HG03103 (cell line): ENCODE results near the gene LRP2.
"Not testable (repeated sequence)": the region's sequence is repeated elsewhere in the genome, so short reads cannot be mapped to it uniquely, and the experiment has no call there.

Experiments used
- ATAC-seq: cut with Tn5 transposase; IDR thresholded peaks from one replicate; pipeline ENCODE4 v1.9.1; 2021; ENCODE audit warnings: low read depth; ENCODE audit not compliant: unreplicated experiment

The LRP2 gene

DNA sequence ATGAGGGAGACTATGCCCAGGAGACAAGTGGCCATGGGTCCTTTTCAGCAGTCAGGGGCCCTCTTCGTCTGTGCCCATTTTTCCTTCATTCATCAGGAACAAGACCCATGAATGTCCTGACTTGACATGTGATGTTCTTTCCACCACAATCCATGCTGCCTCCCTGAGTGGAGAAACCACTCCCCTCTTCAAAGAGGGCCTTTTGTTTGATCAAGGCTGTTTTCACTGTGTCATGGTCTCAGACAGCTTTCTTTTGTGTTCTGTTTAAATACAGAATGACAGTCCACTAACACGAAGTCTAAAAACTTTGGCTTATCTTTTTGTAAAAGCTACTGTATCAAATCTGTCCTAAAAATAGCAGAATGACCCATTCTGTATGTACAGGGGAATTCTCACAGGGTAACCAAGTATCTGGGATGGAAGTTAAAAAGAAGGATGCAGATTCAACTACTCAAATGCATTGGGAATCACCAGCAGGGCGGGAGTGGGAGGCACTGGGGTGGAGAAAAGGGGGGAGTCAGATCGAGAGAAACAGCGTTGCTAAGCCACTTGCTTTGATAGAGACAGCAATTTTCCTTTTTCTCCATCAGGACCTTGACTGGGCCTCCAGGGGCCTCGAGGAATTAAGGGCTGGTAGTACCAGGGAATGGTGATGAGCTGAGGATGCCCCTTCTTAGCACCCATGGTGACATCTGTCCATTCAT is 13.9 kb downstream of the LRP2 start:
- ATAC-seq: no peak

DNA sequence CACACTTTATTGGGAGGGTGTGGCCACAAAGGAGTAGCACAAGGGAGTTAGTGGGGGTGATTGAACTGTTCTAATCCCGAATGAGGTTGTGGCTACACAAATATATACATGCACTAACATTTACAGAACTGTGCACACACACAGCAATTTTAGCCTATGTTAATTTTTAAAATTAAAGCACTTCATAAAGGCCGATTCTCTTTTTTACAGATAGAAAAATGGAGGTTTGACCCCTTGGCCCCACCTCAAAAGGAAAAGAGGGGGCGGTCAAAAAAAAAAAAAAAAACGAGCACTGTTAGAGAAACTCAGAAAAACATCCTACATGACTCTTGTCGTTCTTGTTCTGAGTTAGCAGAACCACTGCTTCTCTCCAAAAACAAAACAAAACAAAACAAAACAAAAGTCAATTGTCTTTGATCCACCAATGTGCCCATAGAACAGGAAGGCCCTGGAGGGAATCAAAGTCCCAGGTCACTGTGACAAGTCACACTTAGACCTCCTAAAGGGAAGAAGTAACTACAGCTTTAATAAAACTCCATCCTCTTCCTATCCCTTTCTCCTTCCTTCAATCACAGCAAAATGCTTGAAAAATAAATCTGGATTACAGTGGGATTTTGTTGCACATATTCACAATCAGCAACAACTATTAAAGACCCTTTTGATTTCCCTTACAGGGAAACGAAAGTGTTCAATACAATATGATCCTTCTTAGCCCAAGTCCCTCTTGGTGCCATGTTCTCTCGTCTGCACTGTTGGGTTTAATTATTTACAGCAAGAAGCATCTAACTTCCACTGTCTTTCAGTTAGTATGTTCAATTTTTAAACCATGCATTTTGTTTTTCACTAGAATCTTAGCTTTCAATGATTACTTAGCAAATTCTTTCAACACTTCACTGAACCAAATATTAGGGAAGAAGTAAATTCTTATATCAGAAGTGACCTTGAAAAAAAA is 16.6 kb downstream of the LRP2 start:
- ATAC-seq: no peak

DNA sequence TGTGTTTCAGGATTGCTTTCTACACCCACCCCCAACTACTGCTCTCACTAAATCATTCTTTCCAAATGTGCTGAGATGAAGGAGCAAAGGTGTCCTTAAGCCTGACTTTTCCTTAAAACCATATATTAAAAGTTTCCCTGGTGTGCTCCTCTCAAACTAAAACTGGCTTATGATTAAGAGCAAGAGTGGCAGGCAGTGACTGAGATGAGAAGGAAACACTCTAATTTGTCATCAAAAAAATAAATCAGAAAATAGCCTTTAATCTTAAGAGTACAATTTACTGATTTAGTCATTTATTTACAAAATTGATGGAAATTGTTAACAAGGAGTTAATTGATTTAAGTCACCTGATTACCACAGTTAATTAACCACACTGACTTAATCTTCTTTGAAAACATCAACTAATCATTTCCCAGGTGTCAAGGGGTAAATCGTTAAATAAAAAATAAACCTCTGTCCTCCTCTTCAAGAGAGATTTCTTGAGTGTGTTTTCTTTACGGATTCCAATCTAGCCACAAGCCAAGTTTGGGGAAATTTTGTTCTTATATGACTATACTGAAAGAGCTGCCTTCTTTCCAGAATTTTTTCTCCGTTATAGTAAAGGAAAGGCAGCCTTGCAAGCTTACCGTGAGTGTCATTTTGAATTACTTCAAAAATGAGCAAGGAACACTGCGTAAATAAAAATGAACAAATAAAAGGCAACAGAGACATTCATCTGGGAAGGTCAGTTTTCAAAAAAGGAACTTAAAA is 17.4 kb downstream of the LRP2 start:
- ATAC-seq: no peak

DNA sequence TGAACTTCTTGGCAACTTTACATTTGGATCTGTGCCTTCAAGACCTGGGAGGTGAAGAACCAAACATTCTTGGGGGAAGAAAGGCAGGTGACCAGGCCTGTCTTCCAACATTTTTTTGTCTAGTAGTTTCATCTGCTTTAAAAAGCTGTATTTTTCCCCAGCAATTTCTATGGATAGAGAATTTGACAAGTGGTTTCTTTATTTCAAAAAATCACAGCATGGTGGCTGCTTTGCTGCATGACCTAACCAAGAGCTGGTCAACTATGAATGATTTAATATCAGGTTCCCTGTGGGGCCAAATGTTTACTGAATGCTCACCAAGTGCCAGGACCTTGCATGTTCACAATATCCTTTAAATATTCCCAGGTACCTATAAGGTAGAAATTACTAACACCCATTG is 19.1 kb downstream of the LRP2 start:
- no peak for ATAC-seq

DNA sequence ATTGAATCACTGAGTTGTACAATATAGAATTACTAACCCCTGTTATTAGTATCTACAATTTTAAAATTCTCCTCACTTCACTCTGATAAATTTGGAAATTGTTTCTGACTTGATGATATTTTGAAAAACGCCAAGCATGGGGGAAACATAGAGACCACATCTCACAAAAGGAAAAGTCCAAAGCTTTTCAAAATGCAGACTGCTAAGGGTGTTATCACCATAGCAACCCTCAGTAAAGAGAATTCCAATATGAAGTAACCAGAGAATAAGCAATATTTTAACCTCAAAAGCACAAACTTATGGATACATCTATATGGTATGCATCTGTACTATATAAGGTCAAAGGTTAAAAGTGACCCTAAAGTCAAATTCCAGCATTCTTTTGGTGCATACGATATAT is 22.7 kb downstream of the LRP2 start:
- no peak for ATAC-seq

DNA sequence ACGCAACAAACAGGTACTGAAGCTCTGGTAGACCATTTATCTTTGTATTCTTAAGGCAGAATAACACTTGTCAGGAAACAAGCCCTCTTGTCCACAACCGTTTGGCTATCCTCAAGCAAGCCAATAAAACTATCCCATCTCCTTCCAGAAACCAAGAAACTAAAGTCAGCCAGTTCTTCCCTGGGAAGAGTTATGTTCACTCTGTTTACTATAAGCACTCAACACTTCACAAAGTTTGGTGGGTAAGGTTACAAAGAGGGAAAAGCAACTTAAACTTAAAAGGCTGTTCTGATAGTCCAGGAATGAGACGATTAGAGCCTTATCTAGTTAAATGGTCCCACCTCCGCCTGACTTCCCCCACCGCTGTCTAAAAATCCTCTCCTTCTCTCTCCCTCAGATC is 25.6 kb downstream of the LRP2 start:
- ATAC-seq: no peak

DNA sequence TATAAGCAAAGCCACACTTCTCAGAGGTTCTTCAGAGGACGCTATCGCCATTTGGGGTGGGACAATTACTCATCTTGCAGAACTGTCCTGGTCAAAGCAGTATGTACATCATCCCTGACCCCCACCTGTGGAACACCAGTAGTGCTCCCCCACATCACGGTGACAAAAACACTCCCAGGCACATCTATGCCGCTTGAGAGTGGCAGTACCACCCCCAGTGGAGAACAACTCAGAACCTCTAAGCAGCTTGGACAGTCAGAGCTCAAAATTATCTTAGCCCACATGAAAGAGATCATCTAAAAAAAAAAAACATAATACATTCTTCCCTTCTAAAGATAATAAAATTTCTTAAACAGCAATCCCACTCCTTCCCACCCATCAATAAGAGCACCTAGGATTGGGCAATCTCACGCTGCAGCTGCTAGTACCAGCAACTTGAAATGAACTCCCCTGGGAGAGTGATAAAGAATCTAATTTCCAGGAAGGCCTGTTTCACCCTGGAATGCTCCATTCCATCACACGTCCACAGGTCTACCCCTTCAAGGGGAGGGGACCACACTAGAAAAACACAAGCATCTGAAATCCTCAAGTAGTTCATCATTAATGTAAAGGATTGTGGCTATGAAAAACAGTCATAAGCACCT is 31.7 kb downstream of the LRP2 start:
- ATAC-seq: no peak

DNA sequence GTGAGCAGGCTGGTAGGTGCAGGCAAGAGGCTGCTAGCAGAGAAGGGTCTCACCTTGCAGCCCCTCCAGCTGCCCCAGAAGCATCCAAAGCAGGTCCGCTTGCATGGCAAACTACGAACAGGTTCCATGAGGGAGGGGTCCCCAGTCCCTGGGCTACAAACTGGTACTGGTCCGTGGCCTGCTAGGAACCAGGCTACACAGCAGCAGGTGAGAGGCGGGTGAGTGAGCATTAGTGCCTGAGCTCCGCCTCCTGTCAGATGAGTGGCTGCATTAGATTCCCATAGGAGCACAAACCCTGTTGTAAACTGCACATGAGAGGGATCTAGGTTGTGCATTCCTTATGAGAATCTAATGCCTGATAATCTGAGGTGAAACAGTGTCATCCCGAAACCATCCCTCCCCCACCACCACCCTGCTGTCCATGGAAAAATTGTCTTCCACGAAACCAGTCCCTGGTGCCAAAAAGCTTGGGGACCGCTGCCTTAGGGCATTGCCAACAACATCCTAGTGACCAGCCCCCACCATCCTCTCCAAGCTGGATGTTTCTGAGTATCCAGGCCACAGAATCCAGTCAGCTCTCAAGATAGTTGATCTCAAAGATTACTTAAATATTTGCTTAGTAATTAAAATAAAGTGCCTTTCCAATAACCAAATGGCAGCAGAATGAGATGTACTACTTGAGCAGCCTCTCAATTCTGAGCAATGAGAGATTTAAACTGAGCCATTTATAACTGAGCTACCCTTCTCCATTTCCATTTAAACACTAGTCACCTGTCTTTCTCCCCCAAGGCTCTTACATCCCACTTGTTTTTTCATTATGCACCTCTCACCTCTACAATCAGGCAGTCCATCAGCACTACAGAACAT is 32.4 kb downstream of the LRP2 start:
- ATAC-seq: no peak

DNA sequence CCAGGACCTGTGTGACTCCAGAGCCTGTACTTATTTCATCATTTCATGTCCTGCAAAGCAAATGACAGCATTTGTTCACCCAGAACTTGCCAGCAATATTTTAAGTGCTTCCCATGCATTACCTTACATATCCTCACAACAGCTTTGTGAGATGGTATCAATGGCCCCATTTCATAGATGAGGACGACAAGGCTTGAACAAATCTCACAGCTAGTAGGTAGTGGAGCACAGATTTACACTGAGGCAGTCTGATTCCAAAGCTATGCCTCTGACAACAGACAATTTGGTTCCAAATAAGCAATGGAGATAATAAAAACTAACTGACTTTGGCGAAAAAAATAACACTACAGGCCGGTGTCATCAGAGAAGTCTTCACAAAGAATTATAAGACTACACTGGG is 33.5 kb downstream of the LRP2 start:
- no peak for ATAC-seq

DNA sequence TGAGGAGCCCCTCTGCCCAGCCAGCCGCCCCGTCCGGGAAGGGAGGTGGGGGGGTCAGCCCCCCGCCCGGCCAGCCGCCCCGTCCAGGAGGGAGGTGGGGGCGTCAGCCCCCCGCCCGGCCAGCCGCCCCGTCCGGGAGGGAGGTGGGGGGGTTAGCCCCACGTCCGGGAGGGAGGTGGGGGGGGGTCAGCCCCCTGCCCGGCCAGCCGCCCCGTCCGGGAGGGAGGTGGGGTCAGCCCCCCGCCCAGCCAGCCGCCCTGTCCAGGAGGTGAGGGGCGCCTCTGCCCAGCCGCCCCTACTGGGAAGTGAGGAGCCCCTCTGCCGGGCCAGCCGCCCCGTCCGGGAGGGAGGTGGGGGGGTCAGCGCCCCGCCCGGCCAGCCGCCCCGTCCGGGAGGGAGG is 34.5 kb downstream of the LRP2 start:
- not testable (repeated sequence) for ATAC-seq

DNA sequence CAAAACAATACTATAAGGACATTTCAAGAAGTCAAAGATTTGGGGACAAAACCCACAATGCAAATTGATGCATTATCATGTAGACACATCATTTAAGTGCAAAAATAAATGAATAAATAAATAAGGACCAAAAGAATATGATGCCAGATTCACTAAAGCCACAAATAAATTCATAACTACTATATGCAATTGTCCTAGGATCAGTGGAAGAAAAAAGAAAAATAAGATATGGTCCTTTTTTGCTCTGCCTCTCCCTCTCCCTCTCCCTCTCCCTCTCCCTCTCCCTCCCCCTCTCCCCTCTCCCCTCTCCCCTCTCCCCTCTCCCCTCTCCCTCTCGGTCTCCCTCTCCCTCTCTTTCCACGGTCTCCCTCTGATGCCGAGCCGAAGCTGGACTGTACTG is 36.4 kb downstream of the LRP2 start:
- not testable (repeated sequence) for ATAC-seq

DNA sequence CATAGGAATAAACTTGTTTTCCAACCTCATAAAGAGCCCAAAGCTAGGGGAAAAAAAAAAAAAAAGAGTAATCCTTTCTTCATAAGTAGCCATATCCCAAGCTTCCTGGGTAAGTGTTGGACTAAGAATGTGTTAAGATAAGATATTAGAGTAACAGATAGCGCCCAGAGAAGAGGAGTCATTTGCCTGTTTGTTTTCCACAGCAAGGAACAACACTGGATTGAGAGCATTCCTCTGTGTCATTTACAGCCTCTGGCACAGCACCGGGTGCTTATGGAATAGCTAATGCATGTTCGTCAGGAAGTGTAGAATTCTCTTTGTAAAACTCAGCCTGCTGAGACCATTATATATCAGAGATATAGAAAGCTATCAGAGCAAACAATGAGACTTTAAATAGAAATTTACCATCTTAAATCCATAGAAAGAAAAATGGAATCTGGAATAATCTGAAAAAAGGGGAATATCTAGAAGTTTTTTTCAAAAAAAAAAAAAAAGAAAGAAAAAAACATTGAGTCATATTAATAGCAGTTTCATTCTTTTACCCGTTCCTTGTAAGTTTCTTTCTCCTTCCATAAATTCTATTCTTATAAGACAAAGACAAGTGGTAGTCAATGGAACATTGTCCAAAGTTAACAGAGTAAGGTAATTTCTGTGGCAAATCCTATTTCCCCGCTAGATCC is 37.6 kb downstream of the LRP2 start:
- no peak for ATAC-seq

DNA sequence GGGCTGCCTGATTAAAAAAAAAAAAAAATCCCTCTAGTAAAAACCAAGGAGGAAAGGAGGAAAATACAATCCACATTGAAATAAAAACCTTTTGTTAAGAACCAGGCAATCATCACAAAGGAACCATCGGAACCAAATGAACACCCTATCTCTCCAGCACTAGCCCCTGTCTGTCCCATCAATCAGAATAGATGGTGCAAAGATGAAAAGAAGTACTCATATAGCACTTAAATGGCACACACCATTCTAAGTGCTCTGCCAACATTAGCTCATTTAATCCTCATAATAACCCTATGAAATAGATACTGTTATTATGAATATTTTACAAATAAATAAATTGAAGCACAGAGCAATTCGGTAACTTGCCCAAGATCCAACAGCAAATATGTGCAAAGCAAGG is 38.5 kb downstream of the LRP2 start:
- ATAC-seq: no peak

DNA sequence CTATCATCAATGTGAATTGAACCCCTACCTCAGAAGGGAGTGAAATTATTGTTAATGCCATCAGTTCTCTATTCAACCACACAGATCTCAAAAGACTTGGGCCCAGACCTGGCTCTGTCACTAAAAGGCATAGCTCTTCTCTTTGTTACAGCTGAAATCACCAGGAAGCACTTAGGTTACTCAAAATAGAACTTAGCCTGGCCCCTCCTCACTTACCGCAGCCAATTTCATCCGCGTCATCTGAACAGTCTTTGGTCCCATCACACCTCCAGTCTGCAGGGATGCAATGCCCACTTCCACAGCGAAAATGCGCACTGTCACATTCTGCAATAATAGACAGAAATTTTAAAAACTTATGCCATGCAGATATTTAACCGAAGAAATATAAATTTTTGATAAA is 41.8 kb downstream of the LRP2 start:
- no peak for ATAC-seq

DNA sequence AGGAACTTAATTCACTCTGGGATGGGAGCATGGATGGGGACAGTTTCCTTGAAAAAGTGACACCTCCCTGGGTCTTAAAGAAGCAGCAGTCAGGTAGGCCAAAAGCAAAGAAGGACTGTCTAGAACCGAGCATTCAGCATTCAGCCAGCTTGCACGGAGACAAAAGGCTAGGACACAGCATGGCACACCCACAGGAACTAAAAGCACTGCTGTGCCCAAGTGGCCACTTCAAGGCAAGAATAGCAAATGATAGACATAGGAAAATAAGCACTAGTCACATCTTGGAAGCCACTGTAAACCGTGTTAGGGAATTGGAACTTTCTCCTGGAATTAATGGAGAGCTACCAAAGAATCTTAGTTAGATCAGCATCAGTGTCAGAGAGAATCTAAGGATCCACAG is 47.0 kb downstream of the LRP2 start:
- ATAC-seq: no peak

DNA sequence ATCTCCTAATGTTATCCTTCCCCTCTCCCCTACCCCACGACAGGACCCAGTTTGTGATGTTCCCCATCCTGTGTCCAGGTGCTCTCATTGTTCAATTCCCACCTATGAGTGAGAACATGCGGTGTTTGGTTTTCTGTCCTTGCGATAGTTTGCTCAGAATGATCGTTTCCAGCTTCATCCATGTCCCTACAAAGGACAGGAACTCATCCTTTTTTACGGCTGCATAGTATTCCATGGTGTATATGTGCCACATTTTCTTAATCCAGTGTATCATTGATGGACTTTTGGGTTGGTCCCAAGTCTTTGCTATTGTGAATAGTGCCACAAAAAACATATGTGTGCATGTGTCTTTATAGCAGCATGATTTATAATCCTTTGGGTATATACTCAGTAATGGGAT is 54.0 kb downstream of the LRP2 start:
- ATAC-seq: not testable (repeated sequence)

DNA sequence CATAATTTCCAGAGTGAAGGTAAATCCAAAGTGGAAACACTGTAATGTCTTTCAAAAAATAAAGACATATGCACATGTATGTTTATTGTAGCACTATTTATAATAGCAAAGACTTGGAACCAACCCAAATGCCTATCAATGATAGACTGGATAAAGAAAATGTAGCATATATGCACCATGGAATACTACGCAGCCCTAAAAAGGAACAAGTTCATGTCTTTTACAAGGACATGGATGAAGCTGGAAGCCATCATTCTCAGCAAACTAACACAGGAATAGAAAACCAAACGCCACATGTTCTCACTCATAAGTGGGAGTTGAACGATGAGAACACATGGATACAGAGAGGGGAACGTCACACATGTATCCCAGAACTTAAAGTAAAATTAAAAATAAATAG is 57.6 kb downstream of the LRP2 start:
- not testable (repeated sequence) for ATAC-seq

DNA sequence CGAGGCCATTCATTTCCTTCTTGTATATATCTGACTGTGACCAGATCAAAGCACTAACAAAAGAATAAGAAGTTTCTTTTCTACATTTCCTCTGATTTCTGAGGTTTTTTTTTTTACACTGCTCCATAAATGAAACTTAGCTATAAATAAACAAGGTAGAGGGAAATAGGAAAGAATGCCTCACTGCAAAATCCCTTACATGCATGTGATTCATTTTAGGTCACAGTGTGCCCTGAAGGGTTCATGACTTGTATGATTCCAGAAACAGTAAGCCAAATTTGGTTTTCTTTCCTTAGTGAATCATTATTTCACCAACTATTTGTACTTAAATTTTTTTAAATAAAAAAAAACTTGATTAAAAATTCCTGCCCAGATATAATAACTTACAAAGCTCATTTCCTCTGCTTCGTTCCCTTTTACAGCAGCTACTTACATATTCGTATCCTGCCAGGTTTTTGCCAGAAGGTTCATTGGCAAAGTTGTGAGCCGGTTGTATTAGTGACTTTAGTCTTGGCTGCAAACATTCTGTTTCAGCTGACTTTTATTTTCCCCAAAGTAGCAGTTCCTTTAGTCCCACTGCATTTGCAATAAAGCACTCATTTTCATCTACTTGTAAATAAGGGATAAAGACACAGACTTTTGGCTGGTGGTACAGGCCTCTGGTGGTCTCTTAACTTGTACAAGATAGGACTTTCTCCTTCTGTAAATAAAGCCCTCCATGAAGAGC is 58.6 kb downstream of the LRP2 start:
- ATAC-seq: no peak

DNA sequence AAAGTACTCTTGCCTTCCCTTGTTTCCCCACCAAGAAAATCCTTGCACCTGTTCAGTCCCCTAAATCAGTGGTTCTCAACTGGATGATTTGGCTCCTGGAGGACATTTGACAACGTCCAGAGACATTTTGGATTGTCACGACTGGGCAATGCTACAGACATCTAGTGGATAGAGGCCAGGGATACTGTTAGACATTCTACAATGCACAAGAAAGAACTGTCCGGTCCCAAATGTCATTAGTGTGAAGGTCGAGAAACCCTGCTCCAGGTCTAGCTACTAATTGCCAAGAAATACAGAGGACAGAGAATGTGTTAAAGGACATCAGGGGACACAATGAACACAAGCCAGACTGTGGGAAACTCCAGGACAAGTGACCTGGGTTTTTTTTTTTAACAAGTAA is 60.0 kb downstream of the LRP2 start:
- ATAC-seq: no peak
